IMR-90 (cell line): ENCODE results near the gene ZNF813. TPM values are rescaled to one million over a fixed set of nuclear protein-coding genes. Genes with fewer than 3 reads are reported as not detected.

Experiments used
- ATAC-seq: fragments of 200-7000 bp; cut with Tn5 transposase; 2 replicates; pipeline ENCODE4 v1.9.1; 2020; ENCODE audit warnings: low read depth, mild to moderate bottlenecking, moderate library complexity
- BruUV-seq: library from RNA; stranded (reverse); fragments of 400-500 nt; replicated peaks from 2 replicates; lab custom pipeline; 2021; lab: Mats Ljungman, UMichigan
- CTCF ChIA-PET: fragments of 300-600 bp; formaldehyde crosslinking; extraction: SDS; loops from one replicate; lab custom pipeline; 2021; ENCODE audit warnings: antibody characterized with exemption; lab: Yijun Ruan, JAX
- POLR2A ChIA-PET: fragments of 300-600 bp; sonication (Branson Sonifier 250); formaldehyde crosslinking; loops from one replicate; lab custom pipeline; 2022; ENCODE audit warnings: antibody characterized with exemption; ENCODE audit not compliant: unreplicated experiment; lab: Charles Lee
- DNase-seq: peaks from one replicate; pipeline ENCODE4 v3.0.0; 2013
- H2AFZ ChIP-seq: replicated peaks from 2 replicates; pipeline ENCODE3; 2013; ENCODE audit warnings: low read length, mild to moderate bottlenecking; ENCODE audit not compliant: poor library complexity
- H2AK5ac ChIP-seq: 2 replicates; pipeline ENCODE4 v1.6.1; 2013; ENCODE audit warnings: low read depth, low read length, inconsistent platforms
- H2AK9ac ChIP-seq: replicated peaks from 2 replicates; pipeline ENCODE3; 2013; ENCODE audit warnings: mild to moderate bottlenecking, low read depth, low read length, moderate library complexity; ENCODE audit not compliant: poor library complexity
- H2BK120ac ChIP-seq: 2 replicates; pipeline ENCODE4 v1.6.1; 2013; ENCODE audit warnings: low read depth, low read length, inconsistent platforms
- H2BK15ac ChIP-seq: 3 replicates; pipeline ENCODE4 v1.6.1; 2013; ENCODE audit warnings: low read depth, low read length, inconsistent platforms
- H2BK20ac ChIP-seq: 2 replicates; pipeline ENCODE4 v1.6.1; 2013; ENCODE audit warnings: low read depth, mild to moderate bottlenecking, inconsistent platforms, low read length, moderate library complexity
- H2BK5ac ChIP-seq: 2 replicates; pipeline ENCODE4 v1.6.1; 2013; ENCODE audit warnings: mild to moderate bottlenecking, low read depth, low read length, inconsistent platforms; ENCODE audit not compliant: poor library complexity, severe bottlenecking
- H3K14ac ChIP-seq: replicated peaks from 2 replicates; pipeline ENCODE4 v1.6.1; 2013; ENCODE audit warnings: low read depth, low read length, inconsistent platforms
- H3K18ac ChIP-seq: 2 replicates; pipeline ENCODE4 v1.6.1; 2013; ENCODE audit warnings: low read depth, low read length, control low read depth
- H3K23ac ChIP-seq: 2 replicates; pipeline ENCODE4 v1.6.1; 2013; ENCODE audit warnings: low read depth, low read length, inconsistent platforms
- H3K27ac ChIP-seq: 2 replicates; pipeline ENCODE4 v1.5.1; 2013; ENCODE audit warnings: mild to moderate bottlenecking, control low read depth, low read length; ENCODE audit not compliant: insufficient read depth
- H3K27me3 ChIP-seq: 2 replicates; pipeline ENCODE4 v1.6.1; 2013; ENCODE audit warnings: low read length; ENCODE audit not compliant: control insufficient read depth, insufficient read depth
- H3K36me3 ChIP-seq: 2 replicates; pipeline ENCODE4 v1.6.1; 2013; ENCODE audit warnings: low read length, mixed read lengths; ENCODE audit not compliant: control insufficient read depth, insufficient read depth
- H3K4ac ChIP-seq: 2 replicates; pipeline ENCODE4 v1.6.1; 2013; ENCODE audit warnings: low read depth, low read length, inconsistent platforms
- H3K4me1 ChIP-seq: 2 replicates; pipeline ENCODE4 v1.6.1; 2013; ENCODE audit warnings: low read length, mixed read lengths; ENCODE audit not compliant: control insufficient read depth, insufficient read depth
- H3K4me2 ChIP-seq: 2 replicates; pipeline ENCODE4 v1.6.1; 2013; ENCODE audit warnings: low read depth, mild to moderate bottlenecking, control low read depth, low read length, moderate library complexity
- H3K4me3 ChIP-seq: 2 replicates; pipeline ENCODE4 v1.5.1; 2013; ENCODE audit warnings: low read depth, mild to moderate bottlenecking, control low read depth, low read length, moderate library complexity; ENCODE audit not compliant: insufficient read depth
- H3K56ac ChIP-seq: 2 replicates; pipeline ENCODE4 v1.6.1; 2013; ENCODE audit warnings: low read length, inconsistent platforms; ENCODE audit not compliant: insufficient read depth; ENCODE audit errors: extremely low read depth
- H3K79me1 ChIP-seq, 2 experiments: 2 replicates each; pipeline ENCODE4 v1.6.1; 2013; ENCODE audit warnings: low read length in 2 of 2, inconsistent platforms in 1 of 2, low read depth in 1 of 2
- H3K9ac ChIP-seq: 2 replicates; pipeline ENCODE4 v1.6.1; 2013; ENCODE audit warnings: low read depth, low read length, control low read depth
- H3K9me1 ChIP-seq: 2 replicates; pipeline ENCODE4 v1.6.1; 2013; ENCODE audit warnings: low read length, inconsistent platforms; ENCODE audit not compliant: insufficient read depth
- H3K9me3 ChIP-seq: 2 replicates; pipeline ENCODE4 v1.6.1; 2013; ENCODE audit warnings: low read length; ENCODE audit not compliant: control insufficient read depth, insufficient read depth
- H4K20me1 ChIP-seq: 2 replicates; pipeline ENCODE4 v1.6.1; 2013; ENCODE audit warnings: low read length, inconsistent platforms; ENCODE audit not compliant: insufficient read depth
- H4K5ac ChIP-seq: 2 replicates; pipeline ENCODE4 v1.6.1; 2013; ENCODE audit warnings: mild to moderate bottlenecking, low read depth, low read length, control low read depth
- H4K8ac ChIP-seq, 2 experiments: 2 replicates each; pipeline ENCODE4 v1.6.1; 2013; ENCODE audit warnings: low read depth in 2 of 2, low read length in 2 of 2, control low read depth in 1 of 2, inconsistent platforms in 1 of 2
- H4K91ac ChIP-seq: 2 replicates; pipeline ENCODE4 v1.6.1; 2013; ENCODE audit warnings: low read depth, low read length, inconsistent platforms; ENCODE audit not compliant: insufficient read depth
- CEBPB ChIP-seq: IDR thresholded peaks from 2 replicates; pipeline ENCODE4 v1.6.1; 2012; ENCODE audit warnings: low read depth, low read length, improper control_type of control experiment
- POLR2A ChIP-seq: IDR thresholded peaks from 2 replicates; pipeline ENCODE4 v1.6.1; 2012; ENCODE audit warnings: mild to moderate bottlenecking, low read depth, low read length
- WGBS, 2 experiments: methylation state at CpG; one replicate each; pipeline versions ENCODE4 v1.1.5 to v1.1.7; 2013; ENCODE audit warnings: missing lambda C conversion rate in 2 of 2; ENCODE audit not compliant: insufficient read length in 1 of 2; ENCODE audit errors: extremely low coverage in 2 of 2; 5-methylcytosine and 5-hydroxymethylcytosine counted together
- dilution Hi-C: fragments of 300-500 bp; cut with HindIII; formaldehyde crosslinking; loops from one replicate; pipeline ENCODE4 v1.14.3; 2018; ENCODE audit warnings: low sequenced_read_pairs; ENCODE audit not compliant: unreplicated experiment
- in situ Hi-C: fragments of 300-500 bp; cut with MboI; formaldehyde crosslinking; loops from 3 replicates; pipeline ENCODE4 v1.14.3; 2019; ENCODE audit warnings: low sequenced_read_pairs, inconsistent platforms, mixed read lengths
- intact Hi-C: fragments of 100-400 bp; cut with micrococcal nuclease; formaldehyde crosslinking; loops from 2 replicates; pipeline ENCODE4 v1.10.0; 2022
- polyA plus RNA-seq, 3 experiments: library from polyadenylated mRNA; depleted of rRNA; stranded (reverse); fragments of >200 nt; gene quantifications; 2 replicates each; pipeline ENCODE4 v1.2.3, GENCODE V29; 2012; ENCODE audit warnings: low replicate concordance in 1 of 3
- total RNA-seq: library from RNA; depleted of rRNA; stranded (reverse); fragments of >200 nt; gene quantifications from 2 replicates; pipeline ENCODE4 v1.2.3, GENCODE V29; 2012

The ZNF813 gene
- total and polyA plus RNA-seq, 2 of the 4 experiments (the other 2 are of a cell fraction) = 0.82 to 3.4 TPM

DNA sequence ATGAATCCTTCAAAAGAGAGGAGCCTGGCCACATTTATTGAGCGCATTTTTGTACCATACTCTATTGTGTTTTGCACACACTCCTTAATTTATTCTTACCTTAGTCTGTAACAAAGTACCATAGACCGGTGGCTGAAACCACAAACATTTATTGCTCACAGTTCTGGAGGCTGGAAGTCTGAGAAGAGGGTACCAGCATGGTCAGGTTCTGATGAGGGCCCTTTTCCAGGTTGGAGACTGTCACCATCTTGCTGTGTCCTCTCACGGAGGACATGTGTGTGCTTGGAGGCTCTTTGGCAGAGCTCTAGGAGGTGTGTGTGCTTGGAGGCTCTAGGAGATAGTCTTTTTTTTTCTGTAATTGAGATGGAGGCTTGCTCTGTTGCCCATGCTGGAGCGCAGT lies 72.6 kb downstream of the ZNF813 start:
- H3K4me2 ChIP-seq = no peak overlapping the region
- no peak overlapping the region for H3K27ac ChIP-seq
- H2AFZ ChIP-seq = no peak overlapping the region
- ATAC-seq (no peak), DNase-seq (no peak)
- no peaks in the 10 kb centered on the region for H3K9me3 ChIP-seq
- H3K23ac ChIP-seq = no peak overlapping the region
- H2AK5ac ChIP-seq = no peak overlapping the region
- ChIA-PET CTCF (no interaction called here), POLR2A (no interaction called here)
- in situ Hi-C loops (no loop called here), intact Hi-C loops (no loop called here), dilution Hi-C loops (no loop called here)
- no peaks in the 10 kb centered on the region for H3K9me1 ChIP-seq
- no peak overlapping the region for H2AK9ac ChIP-seq
- no peak overlapping the region for H4K5ac ChIP-seq
- H2BK20ac ChIP-seq = no peak overlapping the region
- no peak overlapping the region for H3K4ac ChIP-seq
- peaks cover 0 to 18% of the 10 kb centered on the region in 2 experiments; a peak in 2 of 4 replicates for H3K79me1 ChIP-seq
- no TSS peak for BruUV-seq
- H3K18ac ChIP-seq = no peak overlapping the region
- H2BK5ac ChIP-seq = no peak overlapping the region
- H2BK15ac ChIP-seq = no peak overlapping the region
- H4K20me1 ChIP-seq = no peaks in the 10 kb centered on the region
- no CpG with 5 or more reads among the region's 4 CpGs for WGBS, 2 experiments
- H3K14ac ChIP-seq = no peak overlapping the region
- H3K27me3 ChIP-seq = no peaks in the 10 kb centered on the region
- no peak overlapping the region for H3K4me3 ChIP-seq
- H3K56ac ChIP-seq = no peak overlapping the region
- TF ChIP-seq POLR2A = peak; percentile 6; the same call in 1 of the 2 replicates
- TF ChIP-seq CEBPB = no peak
- no peak overlapping the region for H4K91ac ChIP-seq
- H4K8ac ChIP-seq = no peak overlapping the region
- H2BK120ac ChIP-seq = no peak overlapping the region
- peaks cover 3% of the 10 kb centered on the region; the same call in 1 of the 2 replicates for H3K4me1 ChIP-seq
- H3K9ac ChIP-seq = no peak overlapping the region
- peaks cover 3% of the 10 kb centered on the region for H3K36me3 ChIP-seq
